GM12872 (cell line): ENCODE results near the gene IER5L.

Source experiments
- CTCF ChIP-seq: IDR thresholded peaks from 3 replicates; pipeline ENCODE4 v1.5.1; 2011; ENCODE audit warnings: low read depth, mild to moderate bottlenecking, low read length, moderate library complexity; ENCODE audit not compliant: insufficient read depth

IER5L gene

DNA sequence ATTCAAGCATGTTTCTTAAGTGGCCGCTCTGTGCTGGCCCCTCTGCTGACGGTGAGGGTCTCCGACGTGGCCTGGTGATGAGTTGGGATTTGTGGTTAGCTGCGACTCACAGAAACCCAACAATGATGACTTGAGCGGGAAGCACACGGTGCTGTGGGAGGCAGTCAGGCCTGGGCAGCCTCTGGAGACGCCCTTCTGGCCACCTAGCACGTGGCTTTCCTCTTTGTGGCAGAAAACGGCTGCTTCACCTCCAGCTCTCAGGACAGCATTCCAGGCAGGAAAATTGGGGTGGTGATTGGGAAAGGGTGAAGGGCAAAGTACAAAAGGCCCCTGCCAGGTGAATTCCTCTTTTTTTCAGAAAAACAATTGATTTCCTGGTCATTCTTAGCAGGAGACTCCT is 17.5 kb upstream of the IER5L start:
- TF ChIP-seq CTCF, result no peak

DNA sequence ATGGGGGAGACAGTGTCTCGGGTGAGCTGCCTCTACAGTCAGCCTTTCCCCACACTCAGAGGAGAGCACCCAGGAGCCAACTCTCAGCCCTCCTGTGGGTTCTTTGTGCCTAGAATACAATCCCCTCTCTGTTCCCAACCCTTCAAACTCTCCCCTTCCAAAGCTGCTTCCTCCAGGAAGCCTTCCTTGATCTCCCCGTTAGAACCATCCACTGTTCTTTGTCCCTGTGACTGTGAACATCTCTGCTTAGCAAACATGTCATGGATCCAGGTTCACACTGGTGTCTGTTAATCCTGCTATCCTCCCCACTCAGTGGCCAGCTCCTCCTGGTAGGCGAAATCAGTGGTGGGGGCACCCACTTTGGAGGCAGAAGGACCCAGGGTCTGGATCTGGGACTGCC is 16.2 kb upstream of the IER5L start:
- no peak for TF ChIP-seq CTCF

DNA sequence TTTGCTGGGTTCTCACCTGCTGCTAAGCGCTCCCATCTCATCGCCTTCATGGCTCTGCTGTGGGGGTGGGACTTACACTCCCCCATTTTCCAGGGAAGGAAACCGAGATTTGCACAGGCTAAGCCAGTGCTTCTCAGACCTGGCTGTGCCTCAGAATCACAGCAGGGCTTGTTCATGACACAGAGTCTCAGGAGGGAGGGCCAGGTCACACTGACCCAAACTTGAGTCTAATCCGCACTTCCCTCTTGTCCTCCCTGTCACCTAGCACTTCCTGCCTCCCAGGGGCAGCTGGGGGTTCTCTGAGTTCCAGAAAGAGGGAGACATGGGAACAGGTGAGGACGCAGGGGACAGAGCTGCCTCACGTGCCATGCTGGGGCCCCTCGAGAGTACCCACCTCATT is 15.6 kb upstream of the IER5L start:
- TF ChIP-seq CTCF, result no peak

GRCh38 chr9:129191234-129191633 is 13.2 kb upstream of the IER5L start:
- no peak for TF ChIP-seq CTCF

DNA sequence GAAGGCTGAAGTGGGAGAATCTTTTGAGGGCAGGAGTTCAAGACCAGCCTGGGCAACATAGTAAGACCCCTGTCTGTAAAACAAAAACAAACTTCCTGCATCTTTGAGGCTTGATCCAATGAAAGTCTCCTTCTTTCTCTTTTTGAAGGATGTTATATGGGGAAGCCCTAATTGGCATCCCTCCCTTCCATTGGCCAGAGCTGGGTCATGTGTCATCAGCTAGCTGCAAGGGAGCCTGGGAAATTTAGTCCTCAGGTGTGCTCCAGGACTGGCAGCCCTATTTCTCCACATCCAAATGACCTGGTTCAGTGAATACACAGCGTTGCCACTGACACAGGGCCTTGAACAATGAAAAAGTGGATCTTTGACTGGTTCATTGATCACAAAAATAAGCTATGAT is 9.0 kb upstream of the IER5L start:
- no peak for TF ChIP-seq CTCF

DNA sequence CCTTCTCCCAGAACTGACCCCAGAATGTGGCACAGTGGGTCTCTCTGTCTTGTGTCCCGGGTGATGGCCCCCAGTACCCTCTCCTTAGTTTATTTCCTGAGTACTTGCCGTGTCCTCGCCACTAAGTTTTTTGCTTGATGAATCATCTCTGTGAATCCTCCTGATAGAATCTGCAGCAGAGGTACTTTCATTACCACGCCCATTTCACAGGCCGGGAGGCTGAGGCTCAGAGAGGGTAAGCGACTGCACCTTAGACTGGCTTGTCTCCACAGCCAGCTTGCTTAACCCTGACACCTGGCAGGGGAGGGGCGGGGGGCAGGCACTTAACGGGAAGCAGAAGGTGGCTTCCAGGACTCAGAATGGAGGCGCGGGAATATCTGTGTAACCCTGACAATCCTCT is 7.9 kb upstream of the IER5L start:
- no peak for TF ChIP-seq CTCF

DNA sequence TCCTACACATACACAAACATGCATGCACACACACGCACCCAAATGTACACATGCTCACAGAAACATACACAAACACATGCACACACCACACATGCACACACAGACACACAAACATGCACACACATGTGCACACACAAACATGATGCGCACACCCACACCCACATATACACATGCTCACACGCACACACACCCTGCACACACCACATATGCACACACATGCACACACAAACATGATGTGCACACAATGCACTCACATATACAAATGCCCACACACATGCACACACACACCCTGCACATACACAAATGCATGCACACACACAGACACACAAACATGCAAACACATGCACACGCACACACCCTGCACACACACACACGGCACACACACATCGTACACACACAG is 7.3 kb upstream of the IER5L start:
- TF ChIP-seq CTCF, result no peak

DNA sequence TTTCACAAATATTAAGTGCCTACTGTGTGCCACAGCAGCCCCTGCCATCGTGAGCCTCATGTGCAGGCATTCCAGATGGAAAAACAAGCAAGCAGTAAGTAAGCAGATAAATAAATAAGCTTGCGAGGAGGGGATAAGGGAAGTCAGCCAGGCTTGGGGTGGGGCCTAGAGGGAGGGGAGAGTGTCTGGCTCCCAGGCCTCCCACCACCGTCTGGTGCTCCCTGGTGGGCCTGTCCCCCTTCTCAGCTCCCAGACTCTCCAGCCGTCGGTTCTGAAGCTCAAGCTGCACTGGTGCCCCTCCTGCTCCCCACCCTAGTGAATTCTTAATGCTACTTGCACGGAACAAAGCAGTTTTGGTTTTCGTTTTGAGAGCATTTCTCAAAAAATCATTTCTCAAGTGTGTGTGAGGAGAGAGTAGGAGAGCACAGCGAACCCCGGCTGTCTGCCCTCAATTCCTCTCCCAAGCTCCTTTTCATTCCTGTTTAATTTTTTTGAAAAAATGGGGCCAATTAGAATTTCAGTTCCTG is 6.6 kb upstream of the IER5L start:
- TF ChIP-seq CTCF, result no peak
